HG03469 (cell line): Measurements from ENCODE around the gene CCDC124.
"Not testable (repeated sequence)": the region's sequence is repeated elsewhere in the genome, so short reads cannot be mapped to it uniquely, and the experiment has no call there.

Experiments
- ATAC-seq: cut with Tn5 transposase; IDR thresholded peaks from one replicate; pipeline ENCODE4 v1.9.1; 2021; ENCODE audit warnings: mild to moderate bottlenecking, moderate library complexity, moderate number of reproducible peaks; ENCODE audit not compliant: unreplicated experiment

The CCDC124 gene

DNA sequence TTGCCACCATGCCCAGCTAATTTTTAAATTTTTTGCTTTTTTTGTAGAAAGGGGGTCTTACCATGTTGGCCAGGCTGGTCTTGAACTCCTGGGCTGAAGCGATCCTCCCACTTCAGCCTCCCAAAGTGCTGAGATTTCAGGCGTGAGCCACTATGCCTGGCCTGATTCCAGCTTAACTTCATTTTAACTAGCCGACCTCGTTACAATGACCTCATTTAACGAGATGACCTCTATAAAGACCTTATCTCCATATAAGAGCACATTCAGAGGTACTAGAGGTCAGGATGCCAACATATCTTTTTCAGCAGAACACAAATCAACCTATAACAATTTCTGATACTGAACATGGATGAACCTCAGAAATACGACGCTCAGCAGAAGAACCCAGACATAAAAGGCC lies 44.7 kb downstream of the CCDC124 start:
- ATAC-seq, result no peak

DNA sequence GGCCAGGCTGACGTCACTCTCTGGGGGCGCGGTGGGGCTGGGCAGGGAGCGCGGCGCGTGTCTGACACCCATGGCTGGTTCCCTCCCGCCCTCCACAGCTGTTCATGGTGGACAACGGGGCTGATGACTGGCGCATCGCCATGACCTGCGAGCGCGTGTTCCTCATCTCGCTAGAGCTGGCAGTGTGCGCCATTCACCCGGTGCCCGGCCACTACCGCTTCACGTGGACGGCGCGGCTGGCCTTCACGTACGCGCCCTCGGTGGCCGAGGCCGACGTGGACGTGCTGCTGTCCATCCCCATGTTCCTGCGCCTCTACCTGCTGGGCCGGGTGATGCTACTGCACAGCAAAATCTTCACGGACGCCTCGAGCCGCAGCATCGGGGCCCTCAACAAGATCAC lies 48.8 kb downstream of the CCDC124 start:
- no peak for ATAC-seq

DNA sequence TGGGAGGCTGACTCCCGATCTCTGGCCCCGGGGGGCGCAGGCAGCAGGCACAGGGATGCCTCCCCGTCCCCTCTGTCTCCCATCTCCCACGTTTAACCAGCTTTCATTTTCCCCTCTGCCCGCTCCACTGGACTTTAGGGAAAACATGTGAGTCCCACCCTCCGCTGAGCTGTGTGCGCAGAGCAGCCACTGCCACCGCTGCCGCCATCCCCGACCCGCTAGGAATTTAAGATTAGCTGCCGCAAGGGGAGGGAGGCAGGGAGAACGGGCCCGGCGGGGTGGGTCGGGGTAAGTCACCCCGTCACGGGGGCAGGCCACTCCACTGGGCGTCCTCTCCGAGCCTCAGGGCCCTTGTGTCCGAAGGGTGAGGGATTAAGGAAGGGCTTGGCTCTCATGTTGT lies 49.6 kb downstream of the CCDC124 start:
- no peak for ATAC-seq

DNA sequence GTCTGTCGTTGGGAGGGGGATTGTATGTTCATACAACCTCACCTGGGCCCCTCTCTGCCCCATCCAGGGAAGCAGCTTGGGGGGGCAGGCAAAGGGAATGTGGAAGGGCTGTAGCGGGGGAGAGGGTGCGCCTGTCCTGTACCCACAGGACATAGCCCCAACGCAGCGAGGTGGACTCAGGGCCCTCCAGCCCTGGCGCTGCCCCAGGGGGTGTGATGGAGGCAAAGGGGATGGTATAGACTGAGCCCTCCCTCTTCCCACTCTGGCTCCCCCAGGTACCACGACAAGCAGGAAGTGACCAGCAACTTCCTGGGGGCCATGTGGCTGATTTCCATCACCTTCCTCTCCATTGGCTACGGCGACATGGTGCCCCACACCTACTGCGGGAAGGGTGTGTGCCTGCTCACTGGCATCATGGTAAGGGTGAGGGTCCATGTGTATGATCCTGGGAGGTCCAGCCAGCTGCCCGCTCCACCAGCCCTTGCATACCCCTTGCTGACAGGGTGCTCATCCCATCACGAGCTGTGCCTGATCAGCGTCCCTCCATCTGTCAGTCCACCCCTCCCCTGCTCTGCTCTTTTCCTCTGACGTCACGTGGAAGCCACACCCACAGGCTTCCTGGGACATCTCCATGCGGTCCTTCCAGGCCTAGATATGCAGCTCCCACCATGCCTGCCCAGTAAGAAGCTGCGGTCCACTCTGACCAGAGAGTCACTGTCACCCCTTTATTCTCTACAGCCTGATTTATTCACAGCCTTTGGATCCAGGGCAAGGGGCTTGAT lies 52.4 kb downstream of the CCDC124 start:
- no peak for ATAC-seq

DNA sequence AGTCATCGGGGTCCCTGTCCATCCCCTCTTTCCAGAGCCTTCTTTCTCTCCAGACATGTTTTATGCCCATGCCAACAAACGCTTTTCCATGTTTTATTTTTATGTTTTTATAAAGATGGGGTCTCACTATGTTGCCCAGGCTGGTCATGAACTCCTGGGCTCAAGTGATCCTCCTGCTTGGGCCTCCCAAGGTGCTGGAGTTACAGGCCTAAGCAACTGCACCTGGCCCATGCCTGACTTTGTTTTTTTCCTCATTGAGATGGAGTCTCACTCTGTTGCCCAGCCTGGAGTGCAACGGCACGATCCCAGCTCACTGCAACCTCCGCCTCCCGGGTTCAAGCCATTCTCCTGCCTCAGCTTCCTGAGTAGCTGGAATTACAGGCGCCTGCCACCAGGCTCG lies 53.8 kb downstream of the CCDC124 start:
- not testable (repeated sequence) for ATAC-seq

DNA sequence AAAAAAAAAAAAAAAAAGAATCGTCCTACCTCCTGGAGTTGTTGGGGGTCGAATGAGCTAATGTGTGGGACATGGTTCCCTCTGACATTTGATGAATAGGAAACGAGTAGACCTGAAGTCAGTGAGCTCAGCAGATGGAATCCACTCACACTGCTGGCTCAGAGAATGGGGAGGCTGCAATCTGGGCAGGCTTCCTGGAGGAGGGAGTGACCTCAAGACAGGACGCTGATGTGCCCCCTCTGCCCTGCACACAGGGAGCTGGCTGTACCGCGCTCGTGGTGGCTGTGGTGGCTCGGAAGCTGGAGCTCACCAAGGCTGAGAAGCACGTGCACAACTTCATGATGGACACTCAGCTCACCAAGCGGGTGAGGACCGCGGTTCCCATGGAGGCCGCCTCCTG lies 55.3 kb downstream of the CCDC124 start:
- ATAC-seq, result no peak

DNA sequence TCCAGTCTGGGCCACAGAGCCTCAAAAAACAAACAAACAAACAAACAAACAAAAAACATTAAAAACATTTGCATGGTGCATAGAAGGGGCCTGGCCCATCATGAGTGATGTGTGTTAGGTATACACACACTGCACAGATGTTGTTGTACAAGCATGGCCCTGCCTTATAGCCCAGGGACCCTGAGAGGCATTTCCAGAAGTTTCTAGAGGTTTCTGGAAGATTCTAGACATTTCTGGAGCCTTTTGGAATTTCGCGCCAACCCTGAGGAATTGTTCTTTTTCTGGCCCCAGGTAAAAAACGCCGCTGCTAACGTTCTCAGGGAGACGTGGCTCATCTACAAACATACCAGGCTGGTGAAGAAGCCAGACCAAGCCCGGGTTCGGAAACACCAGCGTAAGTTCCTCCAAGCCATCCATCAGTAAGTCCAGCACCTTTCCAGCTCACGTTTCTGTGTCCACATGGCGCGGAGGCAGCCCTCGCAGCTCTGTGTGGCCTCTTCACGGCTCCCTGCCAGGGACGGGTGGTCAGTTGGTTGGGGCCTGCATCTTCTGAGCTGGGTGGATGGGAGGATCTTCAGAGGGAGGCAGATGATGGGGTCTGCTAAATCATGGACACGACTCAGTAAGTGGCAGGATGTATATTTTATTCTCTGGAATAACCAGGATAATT lies 56.7 kb downstream of the CCDC124 start:
- no peak for ATAC-seq

DNA sequence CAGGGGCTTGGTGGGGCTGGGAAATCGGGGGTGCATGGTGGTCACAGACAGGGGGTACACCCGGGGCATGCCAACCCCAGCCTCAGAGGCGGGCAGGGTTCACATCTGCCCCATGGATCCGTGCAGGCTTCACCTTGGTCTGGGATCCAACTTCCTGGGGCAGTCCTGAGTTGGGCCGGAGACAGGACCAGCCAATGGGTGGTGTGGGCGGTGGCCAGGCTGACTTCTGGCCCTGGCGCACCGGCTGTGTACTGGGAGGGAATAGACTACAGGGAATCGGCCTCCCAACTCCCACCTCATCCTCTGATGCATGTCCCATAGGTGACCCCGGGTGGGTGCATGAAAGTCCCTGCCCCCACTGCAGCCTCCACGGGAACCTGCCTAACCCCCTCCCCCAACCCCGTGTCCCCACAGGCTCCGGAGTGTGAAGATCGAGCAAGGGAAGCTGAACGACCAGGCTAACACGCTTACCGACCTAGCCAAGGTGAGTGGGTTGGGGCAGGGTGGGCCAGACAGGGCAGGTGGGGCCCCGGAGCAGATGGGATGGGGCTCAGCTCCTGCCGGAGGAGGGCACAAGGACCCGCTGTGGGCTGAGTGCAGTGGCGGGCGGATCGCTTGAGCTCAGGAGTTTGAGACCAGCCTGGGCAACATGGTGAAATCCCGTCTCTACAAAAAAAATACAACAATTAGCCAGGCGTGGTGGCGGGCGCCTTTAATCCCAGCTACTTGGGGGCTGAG lies 60.4 kb downstream of the CCDC124 start:
- no peak for ATAC-seq
